ENCODE results near the gene CPLX3.

The CPLX3 gene

DNA sequence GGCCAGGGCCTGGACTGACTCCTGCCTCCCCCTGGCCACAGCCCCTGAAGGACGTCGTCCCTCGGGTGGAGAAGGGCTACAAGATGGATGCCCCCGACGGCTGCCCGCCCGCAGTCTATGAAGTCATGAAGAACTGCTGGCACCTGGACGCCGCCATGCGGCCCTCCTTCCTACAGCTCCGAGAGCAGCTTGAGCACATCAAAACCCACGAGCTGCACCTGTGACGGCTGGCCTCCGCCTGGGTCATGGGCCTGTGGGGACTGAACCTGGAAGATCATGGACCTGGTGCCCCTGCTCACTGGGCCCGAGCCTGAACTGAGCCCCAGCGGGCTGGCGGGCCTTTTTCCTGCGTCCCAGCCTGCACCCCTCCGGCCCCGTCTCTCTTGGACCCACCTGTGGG lies 24.1 kb upstream of the CPLX3 start:
- DNase-seq (no peak), ATAC-seq (no peak)

- DNase-seq (no peak), ATAC-seq (no peak)
Observed at GRCh38 chr15:74802862-74803447, 23.5 kb upstream of the CPLX3 start.

- ATAC-seq (no peak), DNase-seq (no peak)
Observed at GRCh38 chr15:74804935-74805334, 21.5 kb upstream of the CPLX3 start.

- ATAC-seq = peak; percentile 7
- no peak for DNase-seq
Observed at GRCh38 chr15:74807282-74807681, 19.1 kb upstream of the CPLX3 start.

DNA sequence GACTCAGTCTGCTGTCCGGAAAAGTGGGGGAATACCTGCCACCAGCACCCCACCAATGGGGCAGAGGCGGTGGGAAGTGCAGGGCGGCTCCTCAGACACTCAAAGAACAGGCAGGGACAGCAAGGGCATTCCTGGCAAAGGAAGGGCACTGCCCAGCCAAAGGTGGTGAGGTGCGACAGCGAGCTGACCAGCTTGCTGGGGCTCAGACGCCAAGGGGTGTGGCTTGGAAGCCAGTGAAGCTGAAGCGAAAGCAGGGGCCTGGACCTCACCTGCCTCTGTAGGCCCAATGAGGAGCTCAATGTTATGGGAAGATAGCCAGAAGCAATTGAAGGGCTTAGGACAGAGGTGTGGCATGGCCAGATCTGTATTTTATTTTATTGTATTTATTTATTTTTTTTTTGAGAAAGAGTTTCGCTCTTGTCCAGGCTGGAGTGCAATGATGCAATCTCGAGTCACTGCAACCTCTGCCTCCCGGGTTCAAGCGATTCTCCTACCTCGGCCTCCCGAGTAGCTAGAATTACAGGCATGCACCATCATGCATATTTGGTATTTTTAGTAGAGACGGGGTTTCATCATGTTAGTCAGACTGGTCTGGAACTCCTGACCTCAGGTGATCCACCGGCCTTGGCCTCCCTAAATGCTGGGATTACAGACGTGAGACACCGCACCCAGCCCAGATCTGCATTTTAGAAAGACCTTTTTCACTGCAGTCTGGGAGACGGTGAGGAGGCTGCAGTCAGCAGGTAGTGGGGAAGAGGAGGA lies 18.2 kb upstream of the CPLX3 start:
- DNase-seq = no peak

GRCh38 chr15:74808840-74809229 lies 17.6 kb upstream of the CPLX3 start:
- no peak for DNase-seq
- no peak for ATAC-seq

More for the DNA sequence above, 18.2 kb upstream of the CPLX3 start:
- peak; percentile 20 for ATAC-seq

DNA sequence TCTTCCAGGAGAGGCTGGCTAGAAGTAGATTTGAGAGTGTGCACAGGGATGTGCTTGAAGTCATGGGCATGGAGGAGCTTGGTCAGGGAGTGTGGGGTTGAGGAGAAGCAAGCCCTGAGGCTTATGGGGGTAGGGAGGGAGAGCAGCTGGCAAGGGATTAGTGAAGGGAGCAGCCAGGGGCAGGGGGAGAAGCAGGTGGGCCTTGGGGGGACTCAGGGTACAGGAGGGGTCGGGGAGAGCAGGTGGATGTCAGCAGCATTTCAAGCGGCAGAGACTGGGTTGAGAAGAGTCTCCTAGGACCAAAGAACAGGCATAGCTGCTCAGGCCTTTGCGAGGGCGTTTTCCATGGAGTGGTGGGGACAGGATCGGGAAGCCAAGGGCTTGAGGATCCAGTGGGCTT lies 17.2 kb upstream of the CPLX3 start:
- ATAC-seq = no peak

GRCh38 chr15:74809956-74810355 lies 16.5 kb upstream of the CPLX3 start:
- DNase-seq = no peak

More for the DNA sequence above, 17.2 kb upstream of the CPLX3 start:
- DNase-seq = no peak

GRCh38 chr15:74812533-74812932 lies 13.9 kb upstream of the CPLX3 start, which contains the start of gene LMAN1L:
TSS of gene LMAN1L (plus strand) at chr15:74812835. CDS start at chr15:74812855, 20 bp downstream.
- ATAC-seq (no peak), DNase-seq (no peak)

More at GRCh38 chr15:74809956-74810355, 16.5 kb upstream of the CPLX3 start:
- no peak for ATAC-seq

DNA sequence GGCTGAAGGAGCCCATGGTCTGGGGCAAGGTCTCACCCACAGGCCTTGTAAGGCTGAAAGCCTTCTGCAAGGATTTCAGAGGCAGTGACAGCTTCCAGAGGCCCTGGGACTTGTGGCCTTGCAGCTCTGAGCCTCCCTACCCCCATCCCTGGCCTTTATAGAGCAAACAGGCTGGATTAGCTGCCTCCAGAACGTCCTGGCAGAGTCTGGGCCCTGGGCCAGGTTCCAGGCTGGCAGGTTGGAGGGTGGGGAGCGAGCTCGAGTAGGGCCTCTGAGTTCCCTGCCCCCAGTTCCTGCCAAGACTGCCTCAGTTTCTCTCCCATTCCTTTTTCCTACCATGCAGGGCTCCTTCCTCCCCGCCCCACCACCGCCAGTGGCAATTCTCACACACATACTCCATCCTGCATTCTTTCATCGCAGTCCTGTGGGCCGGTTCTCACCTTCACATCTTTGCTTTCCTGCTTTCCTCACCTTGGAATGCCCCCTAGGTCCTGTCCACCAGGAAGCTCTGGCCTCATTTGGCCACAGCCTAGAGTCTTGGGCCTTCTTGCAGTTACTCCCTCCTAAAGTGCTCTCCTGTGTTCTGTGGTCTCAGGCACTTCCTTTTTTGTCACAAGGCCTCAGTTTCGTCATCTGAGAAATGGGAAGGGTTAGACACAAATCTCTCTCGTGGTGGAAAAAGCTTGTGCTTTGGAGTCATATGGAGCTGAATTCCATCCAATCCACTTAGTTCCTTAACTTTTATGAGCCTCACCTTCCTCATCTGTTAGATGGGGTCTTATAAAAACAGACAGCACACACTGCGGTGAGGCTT lies 11.1 kb upstream of the CPLX3 start:
- no peak for ATAC-seq
- DNase-seq = no peak

- no peak for ATAC-seq
Observed at GRCh38 chr15:74815961-74816360, 10.5 kb upstream of the CPLX3 start.

GRCh38 chr15:74816624-74817369 lies 9.6 kb upstream of the CPLX3 start:
- DNase-seq = no peak
- no peak for ATAC-seq

More at GRCh38 chr15:74815961-74816360, 10.5 kb upstream of the CPLX3 start:
- no peak for DNase-seq

DNA sequence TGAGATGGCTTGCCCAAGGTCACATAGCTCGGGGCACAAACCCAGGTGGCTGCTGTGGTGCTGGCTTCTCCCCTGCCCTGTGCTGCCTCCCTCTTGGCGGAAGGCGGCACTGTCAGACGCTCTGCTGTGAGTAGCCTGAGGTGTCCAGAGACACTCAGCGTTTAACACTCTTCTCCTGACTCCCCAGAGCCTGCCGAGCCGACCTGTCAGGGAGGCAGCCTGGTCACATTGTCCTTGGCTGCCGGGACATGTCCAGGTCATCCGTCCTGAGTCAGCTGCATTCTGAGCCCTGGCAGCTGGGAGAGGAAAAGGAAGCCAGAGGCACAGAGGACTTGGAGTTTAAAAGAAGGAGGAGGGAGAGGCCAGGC lies 9.1 kb upstream of the CPLX3 start:
- DNase-seq (no peak), ATAC-seq (no peak)

GRCh38 chr15:74820056-74820455 lies 6.4 kb upstream of the CPLX3 start:
- DNase-seq (no peak), ATAC-seq (no peak)

- DNase-seq = no peak
- no peak for ATAC-seq
Observed at GRCh38 chr15:74821091-74821789, 5.2 kb upstream of the CPLX3 start.

DNA sequence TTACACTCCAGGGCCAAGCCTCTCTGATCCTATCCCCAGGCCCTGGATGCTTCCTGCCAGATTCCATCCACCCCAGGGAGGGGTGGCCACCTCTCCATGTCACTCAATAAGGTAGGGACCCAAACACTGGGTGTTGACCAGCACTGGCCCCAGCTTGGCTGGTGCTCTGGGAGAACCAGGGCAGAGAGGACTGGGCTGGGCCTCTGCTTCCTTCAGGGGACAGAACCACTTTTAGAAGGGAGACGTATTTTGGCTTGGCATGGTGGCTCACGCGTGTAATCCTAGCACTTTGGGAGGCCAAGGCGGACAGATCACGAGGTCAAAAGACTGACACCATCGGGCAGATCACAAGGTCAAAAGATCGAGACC lies 4.7 kb upstream of the CPLX3 start:
- no peak for DNase-seq
- ATAC-seq = no peak

GRCh38 chr15:74822233-74822632 lies 4.2 kb upstream of the CPLX3 start:
- DNase-seq = no peak
- ATAC-seq = no peak

GRCh38 chr15:74823324-74823723 lies 3.1 kb upstream of the CPLX3 start:
- DNase-seq (no peak), ATAC-seq (no peak)

- ATAC-seq (no peak), DNase-seq (no peak)
Observed at GRCh38 chr15:74824976-74825375, 1.5 kb upstream of the CPLX3 start.

DNA sequence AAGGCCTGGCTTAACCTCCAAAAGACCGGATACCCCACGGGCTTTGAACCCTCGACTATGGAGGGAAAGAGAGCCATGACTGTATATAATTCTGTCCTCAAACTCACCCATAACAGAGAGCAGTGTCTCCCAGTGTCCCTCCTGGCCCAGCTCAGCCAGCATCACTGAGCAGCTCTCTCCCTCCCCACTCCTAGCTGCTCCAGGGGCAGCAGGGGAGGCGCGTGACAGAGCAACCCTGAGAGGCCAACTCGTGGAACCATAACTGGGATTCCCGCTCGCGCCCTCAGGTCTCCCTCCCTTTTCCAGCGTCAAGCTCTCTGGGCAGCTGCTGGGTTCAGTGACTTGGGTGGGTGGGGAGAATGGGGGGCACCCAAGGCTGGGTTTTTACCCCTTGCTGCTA lies 561 bp upstream of the CPLX3 start:
- DNase-seq (no peak), ATAC-seq (no peak)

GRCh38 chr15:74826921-74827320 lies 494 bp downstream of the CPLX3 start:
- no peak for DNase-seq
- ATAC-seq = no peak

DNA sequence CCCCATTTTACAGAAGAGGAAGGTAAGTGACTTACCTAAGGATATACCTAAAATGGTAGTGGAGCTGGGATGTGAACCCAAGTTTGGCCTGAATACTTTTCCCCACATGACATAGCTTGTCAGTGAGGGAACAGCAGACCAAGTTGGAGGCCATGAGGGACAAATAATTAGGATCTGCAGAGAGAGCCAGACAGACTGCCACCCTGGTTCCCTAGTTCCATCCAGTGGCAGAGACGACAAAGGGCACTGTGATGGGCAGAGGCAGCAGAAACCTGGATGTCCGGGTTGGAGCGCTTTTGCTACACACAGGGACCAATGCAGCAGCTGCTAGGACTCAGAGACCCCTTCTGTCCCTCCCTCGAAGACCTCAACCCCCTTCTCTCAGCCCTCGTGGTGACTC lies 1.2 kb downstream of the CPLX3 start:
- DNase-seq (no peak), ATAC-seq (no peak)
